GM12865 (cell line): ENCODE data around the gene ARL4A.
"Not testable (repeated sequence)": the region's sequence is repeated elsewhere in the genome, so short reads cannot be mapped to it uniquely, and the experiment has no call there.

Source experiments
- DNase-seq: peaks from one replicate; pipeline ENCODE4 v3.0.0; 2010; ENCODE audit warnings: low read depth
- H3K4me3 ChIP-seq: 2 replicates; pipeline ENCODE4 v1.5.1; 2011; ENCODE audit warnings: mild to moderate bottlenecking, low read depth, low read length, control low read depth
- TF ChIP-seq, protein P1 (sequence below): IDR thresholded peaks from 2 replicates; pipeline ENCODE4 v1.5.1; 2011; ENCODE audit warnings: low read length, control low read depth, low read depth, inconsistent platforms; ENCODE audit not compliant: insufficient read depth; ENCODE audit errors: missing control alignments

The ARL4A gene

GRCh38 chr7:12643001-12643643 lies 44.3 kb upstream of the ARL4A start:
- DNase-seq, result no peak
- no peak overlapping the region for H3K4me3 ChIP-seq
- TF ChIP-seq, protein P1, sequence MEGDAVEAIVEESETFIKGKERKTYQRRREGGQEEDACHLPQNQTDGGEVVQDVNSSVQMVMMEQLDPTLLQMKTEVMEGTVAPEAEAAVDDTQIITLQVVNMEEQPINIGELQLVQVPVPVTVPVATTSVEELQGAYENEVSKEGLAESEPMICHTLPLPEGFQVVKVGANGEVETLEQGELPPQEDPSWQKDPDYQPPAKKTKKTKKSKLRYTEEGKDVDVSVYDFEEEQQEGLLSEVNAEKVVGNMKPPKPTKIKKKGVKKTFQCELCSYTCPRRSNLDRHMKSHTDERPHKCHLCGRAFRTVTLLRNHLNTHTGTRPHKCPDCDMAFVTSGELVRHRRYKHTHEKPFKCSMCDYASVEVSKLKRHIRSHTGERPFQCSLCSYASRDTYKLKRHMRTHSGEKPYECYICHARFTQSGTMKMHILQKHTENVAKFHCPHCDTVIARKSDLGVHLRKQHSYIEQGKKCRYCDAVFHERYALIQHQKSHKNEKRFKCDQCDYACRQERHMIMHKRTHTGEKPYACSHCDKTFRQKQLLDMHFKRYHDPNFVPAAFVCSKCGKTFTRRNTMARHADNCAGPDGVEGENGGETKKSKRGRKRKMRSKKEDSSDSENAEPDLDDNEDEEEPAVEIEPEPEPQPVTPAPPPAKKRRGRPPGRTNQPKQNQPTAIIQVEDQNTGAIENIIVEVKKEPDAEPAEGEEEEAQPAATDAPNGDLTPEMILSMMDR, result no peak

DNA sequence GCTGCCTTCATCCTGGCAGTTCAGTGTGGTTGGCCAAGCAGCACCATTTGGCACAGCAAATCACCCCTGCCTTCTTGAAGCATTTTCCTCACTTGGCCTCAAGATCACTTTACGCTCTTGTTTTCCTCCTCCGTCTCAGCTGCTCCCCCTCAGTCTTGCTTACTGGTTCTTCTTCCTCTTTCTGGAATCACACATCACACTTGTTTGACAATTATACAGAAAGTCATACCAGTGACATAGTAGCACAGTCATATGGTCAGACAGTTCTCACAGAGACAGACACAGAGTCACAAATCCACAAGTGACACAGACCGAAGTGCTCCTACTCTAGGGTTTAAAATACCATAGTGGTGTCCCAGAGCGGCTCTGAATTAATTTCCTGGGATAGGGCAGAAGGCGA lies 43.8 kb upstream of the ARL4A start:
- H3K4me3 ChIP-seq, result no peak overlapping the region
- DNase-seq, result peak; percentile 12
- TF ChIP-seq, protein P1, result no peak

DNA sequence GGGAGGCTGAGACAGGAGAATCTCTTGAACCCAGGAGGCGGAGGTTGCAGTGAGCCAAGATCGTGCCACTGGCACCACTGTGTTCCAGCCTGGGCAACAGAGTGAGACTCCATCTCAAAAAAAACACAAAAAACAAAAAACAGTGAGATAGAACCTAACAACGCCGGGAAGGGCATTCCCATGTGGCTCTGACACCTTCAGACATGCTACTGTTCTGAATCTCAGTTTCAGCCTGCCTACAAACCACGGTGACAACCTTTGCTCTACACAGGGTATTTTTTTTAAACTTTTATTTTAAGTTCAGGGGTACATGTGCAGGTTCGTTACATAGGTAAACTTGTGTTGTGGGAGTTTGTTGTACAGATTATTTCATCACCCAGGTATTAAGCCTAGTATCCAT lies 42.2 kb upstream of the ARL4A start:
- not testable (repeated sequence) for H3K4me3 ChIP-seq, DNase-seq

- no peak for DNase-seq
- TF ChIP-seq, protein P1, result no peak
- H3K4me3 ChIP-seq, result no peak overlapping the region
Observed at GRCh38 chr7:12646139-12646538, 41.3 kb upstream of the ARL4A start.

DNA sequence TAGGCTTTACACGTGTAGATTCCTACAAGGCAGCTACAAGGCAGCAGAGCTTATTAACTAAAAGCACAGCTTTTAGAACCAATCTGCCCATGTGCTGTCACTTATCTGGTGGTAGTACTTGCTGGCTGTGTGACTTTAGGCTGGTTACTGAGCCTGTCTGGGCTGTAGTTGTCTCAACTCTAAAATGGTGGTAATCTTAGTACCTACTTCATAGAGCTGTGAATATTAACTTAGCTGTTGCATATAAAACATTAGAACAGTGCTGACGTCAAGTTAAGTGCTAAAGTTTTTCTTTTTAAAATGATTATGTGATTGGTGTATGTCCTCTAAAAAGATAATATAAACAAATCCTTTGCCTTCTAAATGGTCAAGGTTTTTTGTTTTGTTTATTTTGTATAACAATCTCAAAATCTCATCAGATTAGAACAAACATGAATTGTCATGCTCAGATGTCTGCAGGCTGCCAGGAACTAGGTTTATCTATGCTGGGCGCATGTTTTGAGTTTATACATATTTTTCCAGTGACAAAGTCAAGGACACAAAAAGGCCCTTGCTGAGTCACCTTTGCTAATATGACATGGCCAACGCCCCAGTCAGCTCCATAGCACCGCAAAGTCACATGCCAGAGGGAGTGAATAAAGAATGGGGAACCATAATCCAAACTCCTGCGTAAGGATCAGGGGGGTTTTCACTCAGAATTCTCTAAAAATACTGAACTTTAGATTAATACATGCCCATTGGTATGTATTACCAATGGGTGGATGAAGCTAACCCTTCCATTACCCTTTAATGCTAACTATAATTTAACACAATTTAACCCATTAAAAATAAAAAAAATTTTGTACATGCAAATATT lies 39.8 kb upstream of the ARL4A start:
- H3K4me3 ChIP-seq, result no peak overlapping the region
- TF ChIP-seq, protein P1, result no peak
- no peak for DNase-seq

- TF ChIP-seq, protein P1, result no peak
- H3K4me3 ChIP-seq, result no peak overlapping the region
- no peak for DNase-seq
Observed at GRCh38 chr7:12648704-12649261, 38.6 kb upstream of the ARL4A start.

- TF ChIP-seq, protein P1, result no peak
- no peak for DNase-seq
- no peak overlapping the region for H3K4me3 ChIP-seq
Observed at GRCh38 chr7:12649348-12649747, 38.1 kb upstream of the ARL4A start.
